Neuronal stem cell (in vitro differentiated cells): ENCODE results near the gene TACR1.
"Not testable (repeated sequence)": the region's sequence is repeated elsewhere in the genome, so short reads cannot be mapped to it uniquely, and the experiment has no call there.

Source experiments
- DNase-seq: peaks from one replicate; pipeline ENCODE4 v3.0.0-alpha.2; 2013; ENCODE audit warnings: low spot score
- H2AFZ ChIP-seq: one replicate; pipeline ENCODE4 v1.6.1; 2013; ENCODE audit warnings: mild to moderate bottlenecking, low read length, inconsistent platforms
- H2AK5ac ChIP-seq: 2 replicates; pipeline ENCODE4 v1.6.1; 2013; ENCODE audit warnings: low read depth, mild to moderate bottlenecking, inconsistent platforms, low read length, moderate library complexity, mixed read lengths
- H2BK120ac ChIP-seq: 2 replicates; pipeline ENCODE4 v1.6.1; 2013; ENCODE audit warnings: low read depth, mild to moderate bottlenecking, inconsistent platforms, low read length, moderate library complexity, mixed read lengths
- H2BK12ac ChIP-seq: one replicate; pipeline ENCODE4 v1.6.1; 2013; ENCODE audit warnings: low read length, inconsistent platforms
- H2BK15ac ChIP-seq: 2 replicates; pipeline ENCODE4 v1.6.1; 2013; ENCODE audit warnings: mild to moderate bottlenecking, low read length, inconsistent platforms, mixed read lengths
- H2BK5ac ChIP-seq: one replicate; pipeline ENCODE4 v1.6.1; 2013; ENCODE audit warnings: inconsistent platforms, mild to moderate bottlenecking, low read length, moderate library complexity
- H3K14ac ChIP-seq: one replicate; pipeline ENCODE4 v1.6.1; 2013; ENCODE audit warnings: low read length, inconsistent platforms
- H3K18ac ChIP-seq: 2 replicates; pipeline ENCODE4 v1.6.1; 2013; ENCODE audit warnings: low read length, inconsistent platforms
- H3K23ac ChIP-seq: 2 replicates; pipeline ENCODE4 v1.6.1; 2013; ENCODE audit warnings: low read depth, mild to moderate bottlenecking, mixed read lengths, low read length, inconsistent platforms; ENCODE audit not compliant: poor library complexity
- H3K27ac ChIP-seq: replicated peaks from 3 replicates; pipeline ENCODE4 v1.5.1; 2013; ENCODE audit warnings: low read length, inconsistent platforms
- H3K27me3 ChIP-seq, 3 experiments: 2 replicates each; pipeline ENCODE4 v1.6.1; 2013; ENCODE audit warnings: low read length in 3 of 3, mild to moderate bottlenecking in 2 of 3, inconsistent platforms in 1 of 3, low read depth in 1 of 3, mixed read lengths in 1 of 3, moderate library complexity in 1 of 3; ENCODE audit not compliant: control insufficient read depth in 3 of 3, insufficient read depth in 3 of 3
- H3K36me3 ChIP-seq, 2 donors: replicated peaks in 1 of 2; 2 replicates each; pipeline ENCODE4 v1.6.1; 2013; ENCODE audit warnings: low read length in 2 of 2; ENCODE audit not compliant: control insufficient read depth in 2 of 2, insufficient read depth in 2 of 2
- H3K4ac ChIP-seq: 2 replicates; pipeline ENCODE4 v1.6.1; 2013; ENCODE audit warnings: inconsistent platforms, mild to moderate bottlenecking, low read length, moderate library complexity
- H3K4me1 ChIP-seq, 2 donors: 1 replicate in 1 of 2; 2 replicates in 1 of 2; pipeline ENCODE4 v1.6.1; 2013; ENCODE audit warnings: low read length in 2 of 2, low read depth in 1 of 2; ENCODE audit not compliant: control insufficient read depth in 2 of 2, insufficient read depth in 1 of 2
- H3K4me2 ChIP-seq: one replicate; pipeline ENCODE4 v1.6.1; 2013; ENCODE audit warnings: mild to moderate bottlenecking, low read length, inconsistent platforms; ENCODE audit not compliant: insufficient read depth, poor library complexity, severe bottlenecking
- H3K4me3 ChIP-seq, 2 donors: 2 replicates each; pipeline ENCODE4 v1.5.1; 2013; ENCODE audit warnings: low read length in 2 of 2, mild to moderate bottlenecking in 2 of 2, inconsistent platforms in 1 of 2, moderate library complexity in 1 of 2
- H3K79me1 ChIP-seq: one replicate; pipeline ENCODE4 v1.6.1; 2013; ENCODE audit warnings: low read depth, mild to moderate bottlenecking, inconsistent platforms, low read length, moderate library complexity
- H3K9ac ChIP-seq: one replicate; pipeline ENCODE4 v1.6.1; 2013; ENCODE audit warnings: mild to moderate bottlenecking, low read depth, low read length, inconsistent platforms; ENCODE audit not compliant: poor library complexity
- H3K9me3 ChIP-seq, 2 donors: replicated peaks in 1 of 2; 2 replicates each; pipeline versions ENCODE3 to v1.6.1; 2013; ENCODE audit warnings: low read length in 2 of 2, mild to moderate bottlenecking in 2 of 2, inconsistent platforms in 1 of 2, low read depth in 1 of 2, mixed read lengths in 1 of 2, moderate library complexity in 1 of 2; ENCODE audit not compliant: control insufficient read depth in 2 of 2, insufficient read depth in 1 of 2
- H4K8ac ChIP-seq: one replicate; pipeline ENCODE4 v1.6.1; 2013; ENCODE audit warnings: low read depth, mild to moderate bottlenecking, inconsistent platforms, low read length, moderate library complexity
- H4K91ac ChIP-seq: one replicate; pipeline ENCODE4 v1.6.1; 2013; ENCODE audit warnings: low read length, low read depth, mild to moderate bottlenecking, inconsistent platforms; ENCODE audit not compliant: poor library complexity
- WGBS, 2 donors: extraction: QIAGEN DNeasy Blood & Tissue Kit; methylation state at CpG; one replicate each; pipeline ENCODE4 v1.1.7; 2013; ENCODE audit warnings: missing lambda C conversion rate in 2 of 2, mixed read lengths in 1 of 2; ENCODE audit not compliant: insufficient read length in 2 of 2, insufficient replicate concordance in 1 of 2; ENCODE audit errors: extremely low coverage in 2 of 2; 5-methylcytosine and 5-hydroxymethylcytosine counted together

The TACR1 gene

DNA sequence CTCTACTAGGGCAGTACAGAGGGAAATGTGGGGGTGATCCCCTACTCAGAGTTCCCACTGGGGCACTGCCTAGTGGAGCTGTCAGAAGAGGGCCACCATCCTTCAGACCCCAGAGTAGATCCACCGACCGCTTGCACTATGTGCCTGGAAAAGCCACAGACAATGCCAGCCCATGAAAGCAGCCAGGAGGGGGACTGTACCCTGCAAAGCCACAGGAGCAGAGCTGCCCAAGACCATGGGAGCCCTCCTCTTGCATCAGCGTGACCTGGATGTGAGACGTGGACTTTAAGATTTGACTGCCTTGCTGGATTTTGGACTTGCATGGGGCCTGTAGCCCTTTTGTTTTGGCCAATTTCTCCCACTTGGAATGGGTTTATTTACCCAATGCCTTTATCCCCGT lies 27.9 kb downstream of the TACR1 start:
- H3K4ac ChIP-seq, H3K18ac ChIP-seq, H3K9ac ChIP-seq, H3K4me2 ChIP-seq, H3K4me3 ChIP-seq, H3K9me3 ChIP-seq, H3K36me3 ChIP-seq, H2BK12ac ChIP-seq, DNase-seq, H3K23ac ChIP-seq, H3K14ac ChIP-seq, H2BK5ac ChIP-seq, H3K79me1 ChIP-seq, H2AFZ ChIP-seq, H3K27ac ChIP-seq, H4K91ac ChIP-seq, H3K4me1 ChIP-seq, H2BK120ac ChIP-seq, H4K8ac ChIP-seq, H3K27me3 ChIP-seq, H2BK15ac ChIP-seq, H2AK5ac ChIP-seq: not testable (repeated sequence)
- WGBS, 2 donors, result no CpG with 5 or more reads among the region's 5 CpGs

GRCh38 chr2:75170889-75171288 lies 28.4 kb downstream of the TACR1 start:
- H3K27ac ChIP-seq, result no peak overlapping the region
- no peak overlapping the region for H4K8ac ChIP-seq
- no peak overlapping the region for H3K18ac ChIP-seq
- H3K79me1 ChIP-seq, result no peaks in the 10 kb centered on the region
- no peak overlapping the region for H2AFZ ChIP-seq
- H2AK5ac ChIP-seq, result no peak overlapping the region
- H3K23ac ChIP-seq, result no peak overlapping the region
- no peak overlapping the region for H2BK12ac ChIP-seq
- H3K4me1 ChIP-seq, result peaks cover 0 to 1% of the 10 kb centered on the region in 2 donors
- no peaks in the 10 kb centered on the region for H3K27me3 ChIP-seq
- H2BK120ac ChIP-seq, result no peak overlapping the region
- H3K4ac ChIP-seq, result no peak overlapping the region
- H2BK5ac ChIP-seq, result no peak overlapping the region
- no peaks in the 10 kb centered on the region for H3K36me3 ChIP-seq
- no peak overlapping the region for H3K4me2 ChIP-seq
- no CpG with 5 or more reads among the region's 2 CpGs for WGBS, 2 donors
- no peak overlapping the region for H3K9ac ChIP-seq
- H3K4me3 ChIP-seq, result no peak overlapping the region
- H3K14ac ChIP-seq, result no peak overlapping the region
- no peak overlapping the region for H2BK15ac ChIP-seq
- H4K91ac ChIP-seq, result no peak overlapping the region
- no peaks in the 10 kb centered on the region for H3K9me3 ChIP-seq
- no peak for DNase-seq

- H2BK120ac ChIP-seq, result no peak overlapping the region
- H3K4ac ChIP-seq, result no peak overlapping the region
- no peak overlapping the region for H2BK15ac ChIP-seq
- H2BK5ac ChIP-seq, result no peak overlapping the region
- H3K27me3 ChIP-seq, result no peaks in the 10 kb centered on the region
- no peak overlapping the region for H4K91ac ChIP-seq
- no peak overlapping the region for H4K8ac ChIP-seq
- H3K9me3 ChIP-seq, result no peaks in the 10 kb centered on the region
- H3K4me1 ChIP-seq, result no peaks in the 10 kb centered on the region
- no peaks in the 10 kb centered on the region for H3K36me3 ChIP-seq
- H2AFZ ChIP-seq, result no peak overlapping the region
- no CpG with 5 or more reads among the region's 2 CpGs for WGBS, 2 donors
- no peak overlapping the region for H3K23ac ChIP-seq
- H3K18ac ChIP-seq, result no peak overlapping the region
- H2AK5ac ChIP-seq, result no peak overlapping the region
- DNase-seq, result no peak
- no peak overlapping the region for H3K4me3 ChIP-seq
- no peak overlapping the region for H3K9ac ChIP-seq
- no peak overlapping the region for H3K27ac ChIP-seq
- no peaks in the 10 kb centered on the region for H3K79me1 ChIP-seq
- no peak overlapping the region for H3K14ac ChIP-seq
- H3K4me2 ChIP-seq, result no peak overlapping the region
- H2BK12ac ChIP-seq, result no peak overlapping the region
These were observed 31.1 kb downstream of the TACR1 start for GRCh38 chr2:75168186-75168585.

DNA sequence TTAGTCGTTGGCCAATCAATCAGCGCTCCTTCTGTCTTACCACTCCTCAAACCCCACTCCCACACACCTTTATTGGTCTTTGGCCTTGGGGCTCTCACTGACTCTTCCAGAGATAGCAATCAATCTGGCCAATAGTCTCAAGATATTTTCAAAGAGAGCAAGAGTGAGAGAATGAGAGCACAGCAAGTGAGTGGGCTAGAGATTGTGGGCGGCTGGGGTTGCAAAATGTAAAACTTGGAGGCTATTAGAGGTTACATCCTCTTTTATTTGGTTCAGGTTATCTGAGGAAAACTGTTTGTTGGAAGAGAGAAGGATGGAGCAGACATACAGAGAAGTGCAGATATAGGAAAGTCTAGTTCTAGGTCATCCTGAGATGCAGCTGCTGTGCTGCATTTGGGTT lies 32.8 kb downstream of the TACR1 start:
- Histone ChIP-seq H2BK12ac (no peak overlapping the region), H3K36me3 (no peaks in the 10 kb centered on the region), H3K79me1 (no peaks in the 10 kb centered on the region), H3K4me2 (no peak overlapping the region), H2BK5ac (no peak overlapping the region), H3K14ac (no peak overlapping the region), H2BK120ac (no peak overlapping the region), H2AFZ (no peak overlapping the region), H3K18ac (no peak overlapping the region), H3K9ac (no peak overlapping the region), H2BK15ac (no peak overlapping the region), H3K27ac (no peak overlapping the region), H3K27me3 (no peaks in the 10 kb centered on the region), H2AK5ac (no peak overlapping the region), H3K4me3 (no peak overlapping the region), H3K23ac (no peak overlapping the region), H3K4me1 (no peaks in the 10 kb centered on the region), H3K4ac (no peak overlapping the region), H4K91ac (no peak overlapping the region), H3K9me3 (no peaks in the 10 kb centered on the region), H4K8ac (no peak overlapping the region)
- no peak for DNase-seq
- WGBS, 2 donors, result no CpG with 5 or more reads among the region's 3 CpGs
